ENCODE data around the gene ADCYAP1R1.

DNA sequence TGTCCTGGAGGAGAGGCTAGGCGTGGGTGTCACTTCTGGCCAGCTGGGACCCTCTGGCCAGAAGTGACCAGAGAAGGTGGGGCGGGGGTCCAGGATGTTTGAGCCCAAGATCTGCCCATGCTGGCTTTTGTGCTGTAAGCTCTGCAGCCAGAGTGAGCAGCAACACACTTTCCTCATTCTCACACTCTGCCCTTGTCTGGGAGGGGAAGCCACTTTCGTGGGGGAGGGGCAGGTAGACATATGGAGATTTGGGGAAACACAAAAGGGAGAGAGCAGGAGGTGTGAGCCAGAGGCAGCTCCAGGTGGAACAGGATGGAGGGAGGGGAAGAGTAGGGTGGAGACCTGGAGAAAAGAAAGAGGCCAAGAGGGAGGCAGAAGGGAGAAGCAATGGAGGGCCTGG lies 31.5 kb upstream of the ADCYAP1R1 start:
- TF ChIP-seq POLR2A (IDR thresholded peaks at IDR 0.05; ENCODE audit: low read depth, low read length) (no peak), POLR2AphosphoS5 (IDR thresholded peaks at IDR 0.05; ENCODE audit: low read depth, low read length) (no peak), TAF1 (IDR thresholded peaks at IDR 0.05; ENCODE audit: borderline replicate concordance, low read depth, low read length) (no peak)
